OCI-LY1 (cell line): ENCODE measurements around the gene LARP4B.

ENCODE experiments used
- H2AFZ ChIP-seq: fragments of 200-600 bp; sonication (generic), shearing (Covaris generic); 2 replicates; pipeline ENCODE4 v1.6.0; 2014; ENCODE audit warnings: antibody characterized with exemption, mild to moderate bottlenecking, low read length
- H3F3A ChIP-seq: fragments of 200-600 bp; sonication (generic), shearing (Covaris generic); 2 replicates; pipeline ENCODE4 v1.6.0; 2014; ENCODE audit warnings: mild to moderate bottlenecking, antibody characterized with exemption, low read length, moderate library complexity; ENCODE audit not compliant: insufficient read depth
- H3K27ac ChIP-seq: fragments of 200-600 bp; sonication (generic); 2 replicates; pipeline ENCODE4 v1.5.1; 2014; ENCODE audit warnings: low read length, mixed run types, mild to moderate bottlenecking, low read depth; ENCODE audit not compliant: poor library complexity, severe bottlenecking
- H3K27me3 ChIP-seq: fragments of 200-600 bp; sonication (generic); 2 replicates; pipeline ENCODE4 v1.6.0; 2014; ENCODE audit warnings: antibody characterized with exemption, mild to moderate bottlenecking, low read length, moderate library complexity; ENCODE audit not compliant: insufficient read depth
- H3K36me3 ChIP-seq: fragments of 200-600 bp; sonication (generic); 2 replicates; pipeline ENCODE4 v1.6.1; 2014; ENCODE audit warnings: mild to moderate bottlenecking, antibody characterized with exemption, low read length, moderate library complexity, mixed read lengths; ENCODE audit not compliant: insufficient read depth
- H3K4me1 ChIP-seq: fragments of 200-600 bp; sonication (generic); 2 replicates; pipeline ENCODE4 v1.5.1; 2014; ENCODE audit warnings: mild to moderate bottlenecking, low read length, moderate library complexity; ENCODE audit not compliant: insufficient read depth, severe bottlenecking
- H3K4me2 ChIP-seq: fragments of 200-600 bp; sonication (generic), shearing (Covaris generic); 2 replicates; pipeline ENCODE4 v1.6.1; 2014; ENCODE audit warnings: low read length
- H3K4me3 ChIP-seq: fragments of 200-600 bp; sonication (generic); 2 replicates; pipeline ENCODE4 v1.5.1; 2014; ENCODE audit warnings: low read length, low read depth, mild to moderate bottlenecking, mixed read lengths; ENCODE audit not compliant: poor library complexity, severe bottlenecking
- H3K79me2 ChIP-seq: fragments of 200-600 bp; shearing (Covaris generic); 2 replicates; pipeline ENCODE4 v1.6.1; 2016; ENCODE audit warnings: mixed run types, low read length, mixed read lengths; ENCODE audit not compliant: insufficient read depth
- H3K9ac ChIP-seq: fragments of 200-600 bp; sonication (generic), shearing (Covaris generic); 2 replicates; pipeline ENCODE4 v1.6.1; 2014; ENCODE audit warnings: mild to moderate bottlenecking, low read length, mixed read lengths
- H3K9me2 ChIP-seq: fragments of 200-600 bp; sonication (generic), shearing (Covaris generic); 2 replicates; pipeline ENCODE4 v1.6.1; 2014; ENCODE audit warnings: low read depth, mild to moderate bottlenecking, low read length, mixed read lengths
- H3K9me3 ChIP-seq: fragments of 200-600 bp; shearing (Covaris generic); 2 replicates; pipeline ENCODE4 v1.6.1; 2014; ENCODE audit warnings: low read length, mixed read lengths
- H4K20me1 ChIP-seq: fragments of 200-600 bp; sonication (generic), shearing (Covaris generic); 2 replicates; pipeline ENCODE4 v1.6.0; 2016; ENCODE audit warnings: mild to moderate bottlenecking, low read length; ENCODE audit not compliant: insufficient read depth
- CTCF ChIP-seq: fragments of 200-600 bp; sonication (generic), shearing (Covaris generic); IDR thresholded peaks from 2 replicates; pipeline ENCODE4 v1.5.1; 2017; ENCODE audit warnings: mild to moderate bottlenecking, antibody characterized with exemption, low read length, moderate library complexity, mixed read lengths
- EZH2 ChIP-seq: fragments of 200-600 bp; sonication (generic), shearing (Covaris generic); IDR thresholded peaks from 2 replicates; pipeline ENCODE4 v1.8.0; 2017; ENCODE audit warnings: borderline replicate concordance, mixed run types, mild to moderate bottlenecking, antibody characterized with exemption, low read length, moderate library complexity, mixed read lengths

LARP4B gene

DNA sequence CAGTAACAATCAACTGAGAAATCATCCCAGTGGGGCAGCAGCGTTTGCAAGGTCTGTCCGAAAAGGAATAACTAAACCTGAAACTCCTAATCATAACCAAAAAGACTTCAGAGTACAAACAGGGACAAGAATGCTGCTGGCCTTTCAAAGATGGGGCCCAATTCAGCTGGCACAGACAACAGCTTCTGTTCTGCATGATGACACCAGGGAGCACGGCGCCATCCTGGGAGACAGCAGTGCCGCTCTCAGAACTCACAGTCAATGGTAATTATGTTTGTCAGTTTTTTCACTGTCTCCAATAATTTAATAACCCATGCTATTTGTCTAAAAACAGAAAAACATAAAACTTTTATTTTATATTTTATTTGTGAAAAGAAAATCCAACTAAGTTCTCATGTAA, 90.0 kb downstream of the LARP4B start:
- Histone ChIP-seq H3K27me3 (no peaks in the 10 kb centered on the region), H4K20me1 (no peaks in the 10 kb centered on the region; the same call in 1 of the 2 replicates), H3F3A (no peaks in the 10 kb centered on the region), H3K79me2 (peaks cover 8% of the 10 kb centered on the region; the same call in 1 of the 2 replicates), H3K9me2 (no peaks in the 10 kb centered on the region), H3K4me2 (no peak overlapping the region), H3K27ac (no peak overlapping the region), H2AFZ (no peak overlapping the region), H3K9ac (no peak overlapping the region), H3K4me1 (no peaks in the 10 kb centered on the region), H3K36me3 (peaks cover 88% of the 10 kb centered on the region), H3K4me3 (no peak overlapping the region), H3K9me3 (no peaks in the 10 kb centered on the region)
- TF ChIP-seq EZH2 (no peak), CTCF (no peak)

DNA sequence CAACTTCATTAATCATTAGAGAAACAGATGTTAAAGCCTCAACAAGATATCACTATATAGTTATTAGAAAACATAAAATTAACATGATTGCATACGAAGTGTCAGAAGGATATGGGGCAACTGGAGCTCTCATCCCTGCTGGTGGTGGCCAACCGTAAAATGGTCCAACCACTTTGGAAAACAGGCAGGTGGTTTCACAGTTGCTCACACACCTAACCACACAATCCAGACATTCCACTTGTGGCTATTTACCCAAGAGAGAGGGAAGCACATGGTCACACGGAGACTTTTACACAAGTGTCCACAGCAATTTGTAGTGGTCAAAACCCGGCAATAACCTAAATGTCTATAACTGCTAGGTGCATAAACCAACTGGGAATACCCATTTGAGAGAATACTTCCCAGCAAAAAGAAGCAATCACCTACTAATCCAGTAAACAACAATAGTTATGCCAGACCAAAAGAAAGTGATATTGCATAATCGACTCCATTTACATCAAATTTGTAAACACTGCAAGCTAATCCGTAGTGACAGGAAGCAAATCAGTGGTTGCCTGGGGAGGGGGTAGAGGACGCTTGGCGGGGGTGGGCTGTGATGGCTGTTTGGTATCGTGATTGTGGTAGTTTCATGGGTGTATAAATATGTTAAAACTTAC, 91.8 kb downstream of the LARP4B start:
- H3K79me2 ChIP-seq, result peaks cover 8% of the 10 kb centered on the region; the same call in 1 of the 2 replicates
- no peak overlapping the region for H3K9ac ChIP-seq
- peaks cover 84% of the 10 kb centered on the region for H3K36me3 ChIP-seq
- no peaks in the 10 kb centered on the region; the same call in 1 of the 2 replicates for H4K20me1 ChIP-seq
- no peak overlapping the region for H2AFZ ChIP-seq
- H3K4me1 ChIP-seq, result no peaks in the 10 kb centered on the region
- no peak overlapping the region for H3K27ac ChIP-seq
- no peaks in the 10 kb centered on the region for H3K9me3 ChIP-seq
- no peaks in the 10 kb centered on the region for H3F3A ChIP-seq
- TF ChIP-seq CTCF (no peak), EZH2 (no peak)
- H3K4me3 ChIP-seq, result no peak overlapping the region
- no peak overlapping the region for H3K4me2 ChIP-seq
- no peaks in the 10 kb centered on the region for H3K27me3 ChIP-seq
- no peaks in the 10 kb centered on the region for H3K9me2 ChIP-seq

GRCh38 chr10:836782-837181, 94.7 kb downstream of the LARP4B start:
- no peaks in the 10 kb centered on the region; the same call in 1 of the 2 replicates for H4K20me1 ChIP-seq
- peaks cover 80% of the 10 kb centered on the region for H3K36me3 ChIP-seq
- no peaks in the 10 kb centered on the region for H3K9me2 ChIP-seq

More at GRCh38 chr10:836782-837181, 94.7 kb downstream of the LARP4B start:
- H3K4me2 ChIP-seq, result no peak overlapping the region
- H3K79me2 ChIP-seq, result peaks cover 8% of the 10 kb centered on the region; the same call in 1 of the 2 replicates
- no peak overlapping the region for H3K4me3 ChIP-seq
- TF ChIP-seq EZH2 (no peak), CTCF (no peak)
- H3K4me1 ChIP-seq, result no peaks in the 10 kb centered on the region
- H3K27me3 ChIP-seq, result no peaks in the 10 kb centered on the region
- no peak overlapping the region for H2AFZ ChIP-seq
- no peak overlapping the region for H3K27ac ChIP-seq
- no peak overlapping the region for H3K9ac ChIP-seq
- H3K9me3 ChIP-seq, result no peaks in the 10 kb centered on the region
- no peaks in the 10 kb centered on the region for H3F3A ChIP-seq
